IMR-90 (cell line): ENCODE results near the gene IFNAR2. TPM values are rescaled to one million over a fixed set of nuclear protein-coding genes. Genes with fewer than 3 reads are reported as not detected.

Source experiments
- ATAC-seq: fragments of 200-7000 bp; cut with Tn5 transposase; 2 replicates; pipeline ENCODE4 v1.9.1; 2020; ENCODE audit warnings: low read depth, mild to moderate bottlenecking, moderate library complexity
- BruUV-seq: library from RNA; stranded (reverse); fragments of 400-500 nt; replicated peaks from 2 replicates; lab custom pipeline; 2021; lab: Mats Ljungman, UMichigan
- CTCF ChIA-PET: fragments of 300-600 bp; formaldehyde crosslinking; extraction: SDS; loops from one replicate; lab custom pipeline; 2021; ENCODE audit warnings: antibody characterized with exemption; lab: Yijun Ruan, JAX
- POLR2A ChIA-PET: fragments of 300-600 bp; sonication (Branson Sonifier 250); formaldehyde crosslinking; loops from one replicate; lab custom pipeline; 2022; ENCODE audit warnings: antibody characterized with exemption; ENCODE audit not compliant: unreplicated experiment; lab: Charles Lee
- DNase-seq: peaks from one replicate; pipeline ENCODE4 v3.0.0; 2013
- H2AFZ ChIP-seq: replicated peaks from 2 replicates; pipeline ENCODE3; 2013; ENCODE audit warnings: low read length, mild to moderate bottlenecking; ENCODE audit not compliant: poor library complexity
- H2AK5ac ChIP-seq: 2 replicates; pipeline ENCODE4 v1.6.1; 2013; ENCODE audit warnings: low read depth, low read length, inconsistent platforms
- H2AK9ac ChIP-seq: replicated peaks from 2 replicates; pipeline ENCODE3; 2013; ENCODE audit warnings: mild to moderate bottlenecking, low read depth, low read length, moderate library complexity; ENCODE audit not compliant: poor library complexity
- H2BK120ac ChIP-seq: 2 replicates; pipeline ENCODE4 v1.6.1; 2013; ENCODE audit warnings: low read depth, low read length, inconsistent platforms
- H2BK15ac ChIP-seq: 3 replicates; pipeline ENCODE4 v1.6.1; 2013; ENCODE audit warnings: low read depth, low read length, inconsistent platforms
- H2BK20ac ChIP-seq: 2 replicates; pipeline ENCODE4 v1.6.1; 2013; ENCODE audit warnings: low read depth, mild to moderate bottlenecking, inconsistent platforms, low read length, moderate library complexity
- H2BK5ac ChIP-seq: 2 replicates; pipeline ENCODE4 v1.6.1; 2013; ENCODE audit warnings: mild to moderate bottlenecking, low read depth, low read length, inconsistent platforms; ENCODE audit not compliant: poor library complexity, severe bottlenecking
- H3K14ac ChIP-seq: replicated peaks from 2 replicates; pipeline ENCODE4 v1.6.1; 2013; ENCODE audit warnings: low read depth, low read length, inconsistent platforms
- H3K18ac ChIP-seq: 2 replicates; pipeline ENCODE4 v1.6.1; 2013; ENCODE audit warnings: low read depth, low read length, control low read depth
- H3K23ac ChIP-seq: 2 replicates; pipeline ENCODE4 v1.6.1; 2013; ENCODE audit warnings: low read depth, low read length, inconsistent platforms
- H3K27ac ChIP-seq: 2 replicates; pipeline ENCODE4 v1.5.1; 2013; ENCODE audit warnings: mild to moderate bottlenecking, control low read depth, low read length; ENCODE audit not compliant: insufficient read depth
- H3K27me3 ChIP-seq: 2 replicates; pipeline ENCODE4 v1.6.1; 2013; ENCODE audit warnings: low read length; ENCODE audit not compliant: control insufficient read depth, insufficient read depth
- H3K36me3 ChIP-seq: 2 replicates; pipeline ENCODE4 v1.6.1; 2013; ENCODE audit warnings: low read length, mixed read lengths; ENCODE audit not compliant: control insufficient read depth, insufficient read depth
- H3K4ac ChIP-seq: 2 replicates; pipeline ENCODE4 v1.6.1; 2013; ENCODE audit warnings: low read depth, low read length, inconsistent platforms
- H3K4me1 ChIP-seq: 2 replicates; pipeline ENCODE4 v1.6.1; 2013; ENCODE audit warnings: low read length, mixed read lengths; ENCODE audit not compliant: control insufficient read depth, insufficient read depth
- H3K4me2 ChIP-seq: 2 replicates; pipeline ENCODE4 v1.6.1; 2013; ENCODE audit warnings: low read depth, mild to moderate bottlenecking, control low read depth, low read length, moderate library complexity
- H3K4me3 ChIP-seq: 2 replicates; pipeline ENCODE4 v1.5.1; 2013; ENCODE audit warnings: low read depth, mild to moderate bottlenecking, control low read depth, low read length, moderate library complexity; ENCODE audit not compliant: insufficient read depth
- H3K56ac ChIP-seq: 2 replicates; pipeline ENCODE4 v1.6.1; 2013; ENCODE audit warnings: low read length, inconsistent platforms; ENCODE audit not compliant: insufficient read depth; ENCODE audit errors: extremely low read depth
- H3K79me1 ChIP-seq, 2 experiments: 2 replicates each; pipeline ENCODE4 v1.6.1; 2013; ENCODE audit warnings: low read length in 2 of 2, inconsistent platforms in 1 of 2, low read depth in 1 of 2
- H3K9ac ChIP-seq: 2 replicates; pipeline ENCODE4 v1.6.1; 2013; ENCODE audit warnings: low read depth, low read length, control low read depth
- H3K9me1 ChIP-seq: 2 replicates; pipeline ENCODE4 v1.6.1; 2013; ENCODE audit warnings: low read length, inconsistent platforms; ENCODE audit not compliant: insufficient read depth
- H3K9me3 ChIP-seq: 2 replicates; pipeline ENCODE4 v1.6.1; 2013; ENCODE audit warnings: low read length; ENCODE audit not compliant: control insufficient read depth, insufficient read depth
- H4K20me1 ChIP-seq: 2 replicates; pipeline ENCODE4 v1.6.1; 2013; ENCODE audit warnings: low read length, inconsistent platforms; ENCODE audit not compliant: insufficient read depth
- H4K5ac ChIP-seq: 2 replicates; pipeline ENCODE4 v1.6.1; 2013; ENCODE audit warnings: mild to moderate bottlenecking, low read depth, low read length, control low read depth
- H4K8ac ChIP-seq, 2 experiments: 2 replicates each; pipeline ENCODE4 v1.6.1; 2013; ENCODE audit warnings: low read depth in 2 of 2, low read length in 2 of 2, control low read depth in 1 of 2, inconsistent platforms in 1 of 2
- H4K91ac ChIP-seq: 2 replicates; pipeline ENCODE4 v1.6.1; 2013; ENCODE audit warnings: low read depth, low read length, inconsistent platforms; ENCODE audit not compliant: insufficient read depth
- BHLHE40 ChIP-seq: fragments of 150-350 bp; IDR thresholded peaks from 2 replicates; pipeline ENCODE4 v1.6.1; 2016; ENCODE audit warnings: mild to moderate bottlenecking, low read depth, low read length
- CEBPB ChIP-seq: IDR thresholded peaks from 2 replicates; pipeline ENCODE4 v1.6.1; 2012; ENCODE audit warnings: low read depth, low read length, improper control_type of control experiment
- CHD1 ChIP-seq: IDR thresholded peaks from 2 replicates; pipeline ENCODE4 v1.6.1; 2012; ENCODE audit warnings: low read depth, low read length, improper control_type of control experiment
- CTCF ChIP-seq: conservative IDR thresholded peaks from 2 replicates; pipeline ENCODE4 v1.5.1; 2012; ENCODE audit warnings: mild to moderate bottlenecking, low read depth, low read length, improper control_type of control experiment
- FOS ChIP-seq: fragments of 150-350 bp; IDR thresholded peaks from 2 replicates; pipeline ENCODE4 v1.6.1; 2016; ENCODE audit warnings: low read depth, low read length
- MAFK ChIP-seq: IDR thresholded peaks from 2 replicates; pipeline ENCODE4 v1.6.1; 2012; ENCODE audit warnings: low read depth, low read length, improper control_type of control experiment
- MAZ ChIP-seq: IDR thresholded peaks from 2 replicates; pipeline ENCODE4 v1.6.1; 2012; ENCODE audit warnings: low read depth, mild to moderate bottlenecking, low read length, improper control_type of control experiment, moderate library complexity, borderline replicate concordance
- MXI1 ChIP-seq: IDR thresholded peaks from 2 replicates; pipeline ENCODE4 v1.6.1; 2012; ENCODE audit warnings: low read depth, mild to moderate bottlenecking, low read length, moderate library complexity, borderline replicate concordance
- NFE2L2 ChIP-seq: fragments of 150-350 bp; IDR thresholded peaks from 2 replicates; pipeline ENCODE4 v1.6.1; 2016; ENCODE audit warnings: low read depth, mild to moderate bottlenecking, low read length
- POLR2A ChIP-seq: IDR thresholded peaks from 2 replicates; pipeline ENCODE4 v1.6.1; 2012; ENCODE audit warnings: mild to moderate bottlenecking, low read depth, low read length
- RAD21 ChIP-seq: IDR thresholded peaks from 2 replicates; pipeline ENCODE4 v1.6.1; 2012; ENCODE audit warnings: low read length, improper control_type of control experiment
- RCOR1 ChIP-seq: IDR thresholded peaks from 2 replicates; pipeline ENCODE4 v1.6.1; 2012; ENCODE audit warnings: mild to moderate bottlenecking, low read length, improper control_type of control experiment; ENCODE audit not compliant: insufficient replicate concordance
- RFX5 ChIP-seq: IDR thresholded peaks from 2 replicates; pipeline ENCODE4 v1.8.0; 2012; ENCODE audit warnings: low read depth, mild to moderate bottlenecking, low read length, moderate library complexity
- SMC3 ChIP-seq: fragments of 150-350 bp; IDR thresholded peaks from 2 replicates; pipeline ENCODE4 v1.6.1; 2016; ENCODE audit warnings: low read depth, mild to moderate bottlenecking, antibody characterized with exemption, low read length, moderate library complexity
- whole genome bisulfite sequencing, 2 experiments: methylation state at CpG; one replicate each; pipeline versions ENCODE4 v1.1.5 to v1.1.7; 2013; ENCODE audit warnings: missing lambda C conversion rate in 2 of 2; ENCODE audit not compliant: insufficient read length in 1 of 2; ENCODE audit errors: extremely low coverage in 2 of 2; 5-methylcytosine and 5-hydroxymethylcytosine counted together
- dilution Hi-C: fragments of 300-500 bp; cut with HindIII; formaldehyde crosslinking; loops from one replicate; pipeline ENCODE4 v1.14.3; 2018; ENCODE audit warnings: low sequenced_read_pairs; ENCODE audit not compliant: unreplicated experiment
- in situ Hi-C: fragments of 300-500 bp; cut with MboI; formaldehyde crosslinking; loops from 3 replicates; pipeline ENCODE4 v1.14.3; 2019; ENCODE audit warnings: low sequenced_read_pairs, inconsistent platforms, mixed read lengths
- intact Hi-C: fragments of 100-400 bp; cut with micrococcal nuclease; formaldehyde crosslinking; loops from 2 replicates; pipeline ENCODE4 v1.10.0; 2022
- polyA plus RNA-seq, 3 experiments: library from polyadenylated mRNA; depleted of rRNA; stranded (reverse); fragments of >200 nt; gene quantifications; 2 replicates each; pipeline ENCODE4 v1.2.3, GENCODE V29; 2012; ENCODE audit warnings: low replicate concordance in 1 of 3
- total RNA-seq: library from RNA; depleted of rRNA; stranded (reverse); fragments of >200 nt; gene quantifications from 2 replicates; pipeline ENCODE4 v1.2.3, GENCODE V29; 2012
- TF ChIP-seq, protein P1 (sequence below): fragments of 150-350 bp; IDR thresholded peaks from 2 replicates; pipeline ENCODE4 v1.6.1; 2016; ENCODE audit warnings: low read depth, mild to moderate bottlenecking, low read length, moderate library complexity, borderline replicate concordance
- TF ChIP-seq, protein P2 (sequence below): fragments of 150-350 bp; IDR thresholded peaks from 2 replicates; pipeline ENCODE4 v1.6.1; 2017; ENCODE audit warnings: mild to moderate bottlenecking, antibody characterized with exemption, low read length, low read depth

IFNAR2 gene
- total and polyA plus RNA-seq, 2 of the 4 experiments (the other 2 are of a cell fraction), result 6.3 to 13.9 TPM

DNA sequence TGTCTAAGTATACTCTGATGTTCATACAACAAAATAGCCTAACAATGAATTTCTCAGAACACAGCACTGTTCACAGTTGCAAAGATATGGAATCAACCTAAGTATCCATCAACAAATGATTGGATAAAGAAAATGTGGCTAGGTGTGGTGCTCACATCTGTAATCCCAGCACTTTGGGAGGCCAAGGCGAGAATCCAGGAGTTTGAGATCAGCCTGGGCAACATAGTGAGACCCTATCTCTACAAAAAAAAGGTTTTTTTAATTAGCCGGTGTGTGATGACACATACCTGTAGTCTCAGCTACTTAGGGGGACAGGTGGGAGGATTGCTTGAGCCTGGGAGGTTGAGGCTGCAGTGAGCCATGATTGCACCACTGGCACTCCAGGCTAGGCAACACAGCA lies 10.7 kb downstream of the IFNAR2 start:
- WGBS, 2 experiments, result no CpG with 5 or more reads among the region's 2 CpGs
- TF ChIP-seq POLR2A, result no peak
- no peak for TF ChIP-seq RAD21
- TF ChIP-seq MAZ, result no peak
- TF ChIP-seq BHLHE40, result no peak
- TF ChIP-seq NFE2L2, result no peak
- TF ChIP-seq RFX5, result no peak
- TF ChIP-seq RCOR1, result no peak
- TF ChIP-seq FOS, result no peak
- no peak for TF ChIP-seq SMC3
- no peak for TF ChIP-seq MXI1
- no peak for TF ChIP-seq MAFK
- TF ChIP-seq, protein P1, sequence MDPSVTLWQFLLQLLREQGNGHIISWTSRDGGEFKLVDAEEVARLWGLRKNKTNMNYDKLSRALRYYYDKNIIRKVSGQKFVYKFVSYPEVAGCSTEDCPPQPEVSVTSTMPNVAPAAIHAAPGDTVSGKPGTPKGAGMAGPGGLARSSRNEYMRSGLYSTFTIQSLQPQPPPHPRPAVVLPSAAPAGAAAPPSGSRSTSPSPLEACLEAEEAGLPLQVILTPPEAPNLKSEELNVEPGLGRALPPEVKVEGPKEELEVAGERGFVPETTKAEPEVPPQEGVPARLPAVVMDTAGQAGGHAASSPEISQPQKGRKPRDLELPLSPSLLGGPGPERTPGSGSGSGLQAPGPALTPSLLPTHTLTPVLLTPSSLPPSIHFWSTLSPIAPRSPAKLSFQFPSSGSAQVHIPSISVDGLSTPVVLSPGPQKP, result no peak
- TF ChIP-seq CTCF, result no peak
- no peak for TF ChIP-seq CHD1
- TF ChIP-seq, protein P2, sequence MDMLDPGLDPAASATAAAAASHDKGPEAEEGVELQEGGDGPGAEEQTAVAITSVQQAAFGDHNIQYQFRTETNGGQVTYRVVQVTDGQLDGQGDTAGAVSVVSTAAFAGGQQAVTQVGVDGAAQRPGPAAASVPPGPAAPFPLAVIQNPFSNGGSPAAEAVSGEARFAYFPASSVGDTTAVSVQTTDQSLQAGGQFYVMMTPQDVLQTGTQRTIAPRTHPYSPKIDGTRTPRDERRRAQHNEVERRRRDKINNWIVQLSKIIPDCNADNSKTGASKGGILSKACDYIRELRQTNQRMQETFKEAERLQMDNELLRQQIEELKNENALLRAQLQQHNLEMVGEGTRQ, result no peak
- TF ChIP-seq CEBPB, result no peak
- dilution Hi-C loops (no loop called here), intact Hi-C loops (no loop called here), in situ Hi-C loops (no loop called here)
- no peak overlapping the region for H4K5ac ChIP-seq
- no peak overlapping the region for H3K18ac ChIP-seq
- ATAC-seq (no peak), DNase-seq (no peak)
- no TSS peak for BruUV-seq
- H3K4me2 ChIP-seq, result no peak overlapping the region
- H2AK5ac ChIP-seq, result no peak overlapping the region
- H2BK120ac ChIP-seq, result no peak overlapping the region
- no peak overlapping the region for H2BK15ac ChIP-seq
- POLR2A ChIA-PET, result no interaction called here
- no peak overlapping the region for H2BK5ac ChIP-seq
- CTCF ChIA-PET, result interaction anchor here (0.5 kb wide), 1 partner anchor 557 kb away, joined by 4 read pairs; no protein-coding TSS in a partner anchor
- H4K91ac ChIP-seq, result no peak overlapping the region
- H3K9ac ChIP-seq, result no peak overlapping the region
- no peak overlapping the region for H3K14ac ChIP-seq
- H3K4me3 ChIP-seq, result no peak overlapping the region
- no peak overlapping the region for H2AK9ac ChIP-seq
- no peak overlapping the region for H3K56ac ChIP-seq
- H2AFZ ChIP-seq, result no peak overlapping the region
- peaks cover 7% of the 10 kb centered on the region; the same call in 1 of the 2 replicates for H3K9me1 ChIP-seq
- H3K4me1 ChIP-seq, result peaks cover 4% of the 10 kb centered on the region
- no peak overlapping the region for H2BK20ac ChIP-seq
- H3K27ac ChIP-seq, result no peak overlapping the region
- H3K36me3 ChIP-seq, result peaks cover 7% of the 10 kb centered on the region
- no peak overlapping the region for H3K23ac ChIP-seq
- H3K9me3 ChIP-seq, result no peaks in the 10 kb centered on the region
- H3K4ac ChIP-seq, result no peak overlapping the region
- H3K79me1 ChIP-seq, result peaks cover 15 to 23% of the 10 kb centered on the region in 2 experiments
- no peaks in the 10 kb centered on the region for H3K27me3 ChIP-seq
- no peak overlapping the region for H4K8ac ChIP-seq
- H4K20me1 ChIP-seq, result peaks cover 10% of the 10 kb centered on the region; the same call in 1 of the 2 replicates
